Endothelial cell of umbilical vein (primary cell): Measurements from ENCODE around the gene CD247.

ENCODE experiments used
- CTCF ChIP-seq, 2 donors: IDR thresholded peaks; 1 replicate in 1 of 2; 2 replicates in 1 of 2; pipeline ENCODE4 v1.5.1; 2011; ENCODE audit warnings: low read length in 2 of 2, mild to moderate bottlenecking in 2 of 2, moderate library complexity in 2 of 2, control low read depth in 1 of 2, inconsistent platforms in 1 of 2, low read depth in 1 of 2; ENCODE audit not compliant: insufficient read depth in 1 of 2; ENCODE audit errors: extremely low read depth in 1 of 2
- EZH2 ChIP-seq: IDR thresholded peaks from 2 replicates; pipeline ENCODE4 v1.6.1; 2012; ENCODE audit warnings: borderline replicate concordance, low read depth, mild to moderate bottlenecking, moderate library complexity, low read length, inconsistent platforms; ENCODE audit not compliant: severe bottlenecking
- GATA2 ChIP-seq: IDR thresholded peaks from 2 replicates; pipeline ENCODE4 v1.7.0; 2011; ENCODE audit warnings: low read depth, mild to moderate bottlenecking, moderate library complexity, mixed read lengths, low read length; ENCODE audit not compliant: insufficient read length, insufficient read depth
- JUN ChIP-seq: IDR thresholded peaks from 2 replicates; pipeline ENCODE4 v1.6.1; 2011; ENCODE audit warnings: borderline replicate concordance, low read depth; ENCODE audit not compliant: insufficient read length, insufficient read depth
- MAX ChIP-seq: IDR thresholded peaks from 2 replicates; pipeline ENCODE4 v1.6.1; 2011; ENCODE audit not compliant: insufficient read depth, insufficient read length
- MYC ChIP-seq: IDR thresholded peaks from one replicate; pipeline ENCODE4 v1.6.1; 2011; ENCODE audit warnings: mild to moderate bottlenecking, low read depth, low read length
- POLR2A ChIP-seq: IDR thresholded peaks from 2 replicates; pipeline ENCODE4 v1.6.1; 2012; ENCODE audit warnings: low read depth, mild to moderate bottlenecking, control low read depth, low read length
- POLR2AphosphoS5 ChIP-seq: IDR thresholded peaks from 2 replicates; pipeline ENCODE4 v1.6.1; 2012; ENCODE audit warnings: low read depth, mild to moderate bottlenecking, control low read depth, low read length, moderate library complexity; ENCODE audit not compliant: insufficient read depth

GRCh38 chr1:167433884-167434283 lies 84.4 kb downstream of the CD247 start:
- TF ChIP-seq CTCF (IDR thresholded peaks at IDR 0.05; ENCODE audit: extremely low read depth in 1 of 2, insufficient read depth in 1 of 2, low read depth in 1 of 2, low read length in 2 of 2) (no peak), JUN (no peak), EZH2 (no peak), POLR2AphosphoS5 (no peak), MYC (no peak), POLR2A (no peak), MAX (no peak), GATA2 (no peak)
